GM10266 (cell line): ENCODE results near the gene IL37.
"Not testable (repeated sequence)": the region's sequence is repeated elsewhere in the genome, so short reads cannot be mapped to it uniquely, and the experiment has no call there.

ENCODE experiments used
- DNase-seq: peaks from one replicate; pipeline ENCODE4 v3.0.0; 2012; ENCODE audit errors: extremely low spot score
- TF ChIP-seq, protein P1 (sequence below): IDR thresholded peaks from 2 replicates; pipeline ENCODE4 v1.5.1; 2012; ENCODE audit warnings: mild to moderate bottlenecking, low read depth; ENCODE audit not compliant: control insufficient read depth, insufficient read depth; ENCODE audit errors: missing control alignments

Gene IL37

DNA sequence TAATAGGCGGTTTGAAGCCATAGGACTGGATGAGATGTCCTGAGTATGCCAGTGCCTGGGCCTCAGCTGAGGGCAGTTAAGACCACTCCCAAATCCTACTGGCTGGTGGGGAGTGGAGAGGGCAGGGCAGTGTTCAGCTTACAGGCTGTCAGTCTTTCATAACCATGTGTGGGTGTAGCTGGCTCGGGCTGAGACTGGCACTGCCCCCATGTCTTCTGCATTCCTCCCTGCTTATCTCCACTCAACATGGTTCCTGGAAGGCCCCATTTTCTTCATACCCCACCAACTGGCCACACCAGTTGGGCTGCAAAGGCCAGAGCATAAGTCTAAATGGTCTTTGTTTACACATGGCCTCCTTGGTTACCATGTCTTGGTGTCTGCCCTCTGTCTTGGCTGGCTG is 17.2 kb upstream of the IL37 start:
- TF ChIP-seq, protein P1, sequence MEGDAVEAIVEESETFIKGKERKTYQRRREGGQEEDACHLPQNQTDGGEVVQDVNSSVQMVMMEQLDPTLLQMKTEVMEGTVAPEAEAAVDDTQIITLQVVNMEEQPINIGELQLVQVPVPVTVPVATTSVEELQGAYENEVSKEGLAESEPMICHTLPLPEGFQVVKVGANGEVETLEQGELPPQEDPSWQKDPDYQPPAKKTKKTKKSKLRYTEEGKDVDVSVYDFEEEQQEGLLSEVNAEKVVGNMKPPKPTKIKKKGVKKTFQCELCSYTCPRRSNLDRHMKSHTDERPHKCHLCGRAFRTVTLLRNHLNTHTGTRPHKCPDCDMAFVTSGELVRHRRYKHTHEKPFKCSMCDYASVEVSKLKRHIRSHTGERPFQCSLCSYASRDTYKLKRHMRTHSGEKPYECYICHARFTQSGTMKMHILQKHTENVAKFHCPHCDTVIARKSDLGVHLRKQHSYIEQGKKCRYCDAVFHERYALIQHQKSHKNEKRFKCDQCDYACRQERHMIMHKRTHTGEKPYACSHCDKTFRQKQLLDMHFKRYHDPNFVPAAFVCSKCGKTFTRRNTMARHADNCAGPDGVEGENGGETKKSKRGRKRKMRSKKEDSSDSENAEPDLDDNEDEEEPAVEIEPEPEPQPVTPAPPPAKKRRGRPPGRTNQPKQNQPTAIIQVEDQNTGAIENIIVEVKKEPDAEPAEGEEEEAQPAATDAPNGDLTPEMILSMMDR, result no peak
- DNase-seq, result no peak

DNA sequence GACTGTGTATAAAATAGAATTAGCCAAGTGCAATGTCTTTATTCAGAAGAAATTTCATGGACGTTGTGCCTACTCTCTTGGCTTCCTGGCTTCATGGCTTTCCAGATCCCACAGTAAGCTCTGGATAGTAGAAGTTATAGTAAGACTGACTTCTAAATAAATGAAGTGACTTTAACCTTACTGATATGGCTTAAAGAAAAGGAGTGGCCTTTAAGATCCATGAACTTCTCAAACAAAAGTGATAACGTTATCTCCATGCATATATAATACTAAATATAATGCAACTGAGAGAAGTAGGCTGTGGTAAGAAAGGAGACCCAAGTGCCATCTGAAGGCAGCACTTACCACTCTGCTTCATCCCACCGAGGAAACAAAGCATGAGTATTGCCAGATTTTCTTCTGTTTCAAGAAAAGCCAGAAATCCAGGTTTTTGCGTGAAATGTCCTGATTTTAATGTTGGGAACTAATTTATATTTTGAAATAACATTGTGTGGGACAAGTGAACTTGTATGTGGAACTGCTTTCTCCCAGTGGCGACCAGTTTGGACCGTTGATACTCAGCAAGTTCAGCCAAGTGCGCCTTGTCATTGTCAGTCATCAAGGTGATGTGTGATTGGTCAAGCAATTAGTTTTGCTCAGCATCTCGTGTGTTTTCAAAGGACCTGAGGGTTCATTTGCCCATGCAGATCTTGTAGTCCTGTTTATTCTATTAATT is 13.9 kb upstream of the IL37 start:
- TF ChIP-seq, protein P1, result no peak
- no peak for DNase-seq

DNA sequence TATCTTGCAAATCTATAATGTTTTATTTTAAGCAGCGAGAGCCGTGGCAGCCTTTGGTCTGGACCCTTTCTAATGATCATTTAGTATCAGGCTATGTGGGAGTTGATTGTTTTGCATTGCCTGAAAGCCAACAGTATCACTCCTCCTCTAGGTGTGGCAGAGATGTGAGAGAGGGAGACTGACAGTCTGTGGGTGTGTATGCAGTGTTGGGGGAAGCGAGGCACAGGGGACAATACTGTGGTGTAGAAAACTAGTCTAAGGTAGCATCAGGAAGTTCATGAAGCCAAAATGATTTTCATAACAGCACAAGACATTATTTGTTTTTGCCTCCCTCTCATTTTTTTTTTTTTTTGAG is 13.4 kb upstream of the IL37 start:
- TF ChIP-seq, protein P1, result no peak
- no peak for DNase-seq

DNA sequence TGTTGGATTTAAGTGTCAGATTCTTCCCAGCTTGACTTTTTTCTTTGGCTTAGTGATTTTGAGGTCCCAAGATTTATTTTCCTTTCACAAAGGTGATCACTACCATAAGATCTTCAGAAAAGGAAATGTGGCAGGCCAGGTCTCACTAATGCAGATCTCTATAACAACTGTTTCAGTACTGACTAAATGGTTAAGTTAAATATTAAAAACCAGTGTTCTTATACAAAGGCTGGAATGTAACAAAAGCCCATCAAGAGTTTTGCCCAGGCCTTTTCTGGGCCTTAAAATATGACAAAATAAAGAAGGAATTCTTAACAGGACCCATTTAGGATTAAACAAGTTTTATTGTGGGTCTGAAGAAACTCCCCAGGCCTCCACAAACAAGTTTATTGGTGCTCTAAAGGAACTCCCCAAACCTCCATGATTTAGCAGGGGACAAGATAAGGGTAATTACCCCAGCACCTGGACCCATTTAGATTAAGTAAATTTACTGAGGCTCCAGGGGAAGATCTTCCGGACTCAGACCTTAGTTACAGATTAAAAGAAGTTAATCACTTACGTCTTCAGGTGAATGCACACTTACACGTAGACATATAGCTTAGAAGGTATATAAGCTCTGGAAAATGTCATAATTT is 9.4 kb upstream of the IL37 start:
- not testable (repeated sequence) for DNase-seq

DNA sequence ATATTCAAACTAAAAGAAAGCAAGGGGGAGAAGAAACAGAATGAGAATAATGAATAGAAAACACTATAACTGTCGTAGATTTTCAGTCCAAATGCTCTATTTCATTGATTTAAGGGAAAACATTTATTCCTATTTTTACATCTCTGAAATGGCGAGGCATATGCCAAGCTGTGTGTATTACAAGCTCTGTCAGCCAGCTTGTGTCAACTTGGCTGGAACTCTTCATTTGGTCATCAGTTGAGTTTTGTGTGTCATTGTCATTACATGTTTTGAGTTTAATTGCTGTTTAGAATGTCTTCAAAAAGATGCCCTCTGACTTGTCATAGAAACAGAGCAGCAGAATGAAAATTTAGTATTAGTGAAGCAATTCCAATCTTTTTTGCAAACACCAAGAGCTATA is 8.1 kb upstream of the IL37 start:
- no peak for DNase-seq
- TF ChIP-seq, protein P1, result no peak

DNA sequence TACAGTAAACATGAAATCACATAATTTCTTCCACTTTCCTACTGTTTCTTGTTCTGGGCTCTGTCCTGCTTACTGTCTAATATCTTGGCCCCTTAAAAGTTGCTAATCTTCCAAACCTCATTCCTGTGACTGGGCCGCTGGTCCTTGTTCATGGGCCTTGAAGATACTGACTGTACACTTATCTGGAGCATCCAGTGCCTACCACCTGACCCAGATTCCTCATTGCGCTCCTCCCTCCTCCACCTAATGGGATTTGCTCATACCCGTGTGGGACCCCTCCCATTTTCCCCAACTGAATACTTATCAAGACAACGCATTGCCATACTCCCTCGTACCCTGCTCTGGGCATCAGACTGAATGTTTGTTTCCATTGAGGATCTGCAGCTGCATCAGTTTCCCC is 6.1 kb upstream of the IL37 start:
- TF ChIP-seq, protein P1, result no peak
- DNase-seq, result no peak

DNA sequence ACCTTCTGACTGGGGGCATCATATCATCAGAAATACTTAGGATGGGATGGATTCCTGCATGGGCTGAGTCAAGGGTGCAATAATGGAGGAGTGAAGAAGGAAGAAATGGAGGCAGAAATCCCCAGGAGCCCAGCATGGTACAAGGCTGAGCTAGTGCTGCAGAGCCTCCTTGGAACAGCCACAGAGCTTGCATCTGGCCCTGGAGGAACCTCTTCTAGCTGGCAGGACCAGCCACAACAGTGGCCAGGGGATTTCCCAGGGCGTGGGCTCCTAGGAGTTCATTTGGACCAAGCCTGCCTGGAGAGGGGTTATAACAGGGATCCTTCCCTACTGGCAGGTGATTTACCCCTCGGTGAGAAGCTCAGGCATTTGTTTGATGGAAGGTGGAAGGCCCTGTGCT is 4.7 kb upstream of the IL37 start:
- TF ChIP-seq, protein P1, result no peak
- no peak for DNase-seq
